Neural cell (in vitro differentiated cells): Measurements from ENCODE around the gene WFIKKN1. TPM values are rescaled to one million over a fixed set of nuclear protein-coding genes. Genes with fewer than 3 reads are reported as not detected.

Source experiments
- H2AFZ ChIP-seq: fragments of 200-600, 300-800 bp; sonication (generic), shearing (Covaris generic); 2 replicates; pipeline ENCODE4 v1.6.0; 2014; ENCODE audit warnings: low read depth, mild to moderate bottlenecking, antibody characterized with exemption, low read length, moderate library complexity
- H3F3A ChIP-seq: fragments of 200-600 bp; shearing (Covaris generic); 2 replicates; pipeline ENCODE4 v1.6.1; 2016; ENCODE audit warnings: mild to moderate bottlenecking, moderate library complexity, mixed read lengths, antibody characterized with exemption, low read length; ENCODE audit not compliant: insufficient read depth, poor library complexity, severe bottlenecking
- H3K27ac ChIP-seq: fragments of 200-600, 300-800 bp; sonication (generic), shearing (Covaris generic); 2 replicates; pipeline ENCODE4 v1.5.1; 2014; ENCODE audit warnings: mild to moderate bottlenecking, low read length, moderate library complexity
- H3K27me3 ChIP-seq: fragments of 300-800, 200-600 bp; sonication (generic), shearing (Covaris generic); 2 replicates; pipeline ENCODE4 v1.6.0; 2014; ENCODE audit warnings: mild to moderate bottlenecking, low read depth, low read length, moderate library complexity; ENCODE audit not compliant: insufficient read depth
- H3K36me3 ChIP-seq: fragments of 300-800, 200-600 bp; sonication (generic), shearing (Covaris generic); 2 replicates; pipeline ENCODE4 v1.5.1; 2014; ENCODE audit warnings: mild to moderate bottlenecking, antibody characterized with exemption, low read length, moderate library complexity; ENCODE audit not compliant: insufficient read depth
- H3K4me2 ChIP-seq: fragments of 300-800, 200-600 bp; sonication (generic), shearing (Covaris generic); 2 replicates; pipeline ENCODE4 v1.6.0; 2014; ENCODE audit warnings: mild to moderate bottlenecking, low read length
- H3K4me3 ChIP-seq: fragments of 300-800, 200-600 bp; sonication (generic), shearing (Covaris generic); 2 replicates; pipeline ENCODE4 v1.5.1; 2014; ENCODE audit warnings: mild to moderate bottlenecking, low read length, moderate library complexity
- H3K79me2 ChIP-seq: fragments of 200-600 bp; shearing (Covaris generic); replicated peaks from 2 replicates; pipeline ENCODE4 v1.6.0; 2014; ENCODE audit warnings: mild to moderate bottlenecking, low read length, moderate library complexity; ENCODE audit not compliant: insufficient read depth
- H3K9ac ChIP-seq: fragments of 300-800, 200-600 bp; sonication (generic), shearing (Covaris generic); 2 replicates; pipeline ENCODE4 v1.6.1; 2016; ENCODE audit warnings: mild to moderate bottlenecking, low read length, mixed read lengths
- H3K9me2 ChIP-seq: fragments of 200-600 bp; shearing (Covaris generic); 2 replicates; pipeline ENCODE4 v1.6.1; 2016; ENCODE audit warnings: mild to moderate bottlenecking, low read length, mixed read lengths; ENCODE audit not compliant: insufficient read depth
- H3K9me3 ChIP-seq: fragments of 200-600, 300-800 bp; sonication (generic), shearing (Covaris generic); 2 replicates; pipeline ENCODE4 v1.6.1; 2016; ENCODE audit warnings: mild to moderate bottlenecking, mixed run types, low read length, moderate library complexity, mixed read lengths
- H4K20me1 ChIP-seq: fragments of 200-600 bp; shearing (Covaris generic); 2 replicates; pipeline ENCODE4 v1.6.1; 2016; ENCODE audit warnings: mild to moderate bottlenecking, mixed run types; ENCODE audit not compliant: insufficient read depth
- EP300 ChIP-seq: fragments of 450-650 bp; conservative IDR thresholded peaks from 2 replicates; pipeline ENCODE4 v1.6.1; 2014; ENCODE audit warnings: antibody characterized with exemption, mild to moderate bottlenecking, moderate library complexity; ENCODE audit not compliant: poor library complexity, severe bottlenecking
- EZH2 ChIP-seq: fragments of 200-600, 300-800 bp; shearing (Covaris generic), sonication (generic); IDR thresholded peaks from 2 replicates; pipeline ENCODE4 v1.6.1; 2014; ENCODE audit warnings: antibody characterized with exemption, low read length, borderline replicate concordance, mild to moderate bottlenecking; ENCODE audit not compliant: insufficient read depth, poor library complexity, severe bottlenecking
- MXI1 ChIP-seq: fragments of 450-650 bp; conservative IDR thresholded peaks from 2 replicates; pipeline ENCODE4 v1.6.1; 2014; ENCODE audit warnings: antibody characterized with exemption, mild to moderate bottlenecking; ENCODE audit not compliant: poor library complexity, severe bottlenecking
- POLR2AphosphoS5 ChIP-seq: IDR thresholded peaks from 2 replicates; pipeline ENCODE4 v1.6.1; 2012
- RAD21 ChIP-seq: fragments of 450-650 bp; conservative IDR thresholded peaks from 2 replicates; pipeline ENCODE4 v1.6.1; 2014; ENCODE audit warnings: antibody characterized with exemption, mild to moderate bottlenecking, moderate library complexity
- SMC3 ChIP-seq: fragments of 450-650 bp; conservative IDR thresholded peaks from 2 replicates; pipeline ENCODE4 v1.6.1; 2014; ENCODE audit warnings: antibody characterized with exemption, mild to moderate bottlenecking, moderate library complexity; ENCODE audit not compliant: poor library complexity
- TAF1 ChIP-seq: IDR thresholded peaks from 2 replicates; pipeline ENCODE4 v1.6.1; 2012; ENCODE audit warnings: low read depth
- polyA plus RNA-seq: library from polyadenylated mRNA; depleted of rRNA; stranded (reverse); fragments of >200 nt; gene quantifications from 2 replicates; pipeline ENCODE4 v1.2.3, GENCODE V29; 2014
- TF ChIP-seq, protein P1 (sequence below): IDR thresholded peaks from 2 replicates; pipeline ENCODE4 v1.6.1; 2012; ENCODE audit warnings: borderline replicate concordance
- TF ChIP-seq, protein P2 (sequence below): fragments of 450-650 bp; IDR thresholded peaks from 2 replicates; pipeline ENCODE4 v1.5.1; 2014; ENCODE audit warnings: antibody characterized with exemption, mild to moderate bottlenecking, moderate library complexity; ENCODE audit not compliant: poor library complexity, severe bottlenecking

Gene WFIKKN1
- polyA plus RNA-seq, 1 donor from 2014 or later, result 0.43 TPM

DNA sequence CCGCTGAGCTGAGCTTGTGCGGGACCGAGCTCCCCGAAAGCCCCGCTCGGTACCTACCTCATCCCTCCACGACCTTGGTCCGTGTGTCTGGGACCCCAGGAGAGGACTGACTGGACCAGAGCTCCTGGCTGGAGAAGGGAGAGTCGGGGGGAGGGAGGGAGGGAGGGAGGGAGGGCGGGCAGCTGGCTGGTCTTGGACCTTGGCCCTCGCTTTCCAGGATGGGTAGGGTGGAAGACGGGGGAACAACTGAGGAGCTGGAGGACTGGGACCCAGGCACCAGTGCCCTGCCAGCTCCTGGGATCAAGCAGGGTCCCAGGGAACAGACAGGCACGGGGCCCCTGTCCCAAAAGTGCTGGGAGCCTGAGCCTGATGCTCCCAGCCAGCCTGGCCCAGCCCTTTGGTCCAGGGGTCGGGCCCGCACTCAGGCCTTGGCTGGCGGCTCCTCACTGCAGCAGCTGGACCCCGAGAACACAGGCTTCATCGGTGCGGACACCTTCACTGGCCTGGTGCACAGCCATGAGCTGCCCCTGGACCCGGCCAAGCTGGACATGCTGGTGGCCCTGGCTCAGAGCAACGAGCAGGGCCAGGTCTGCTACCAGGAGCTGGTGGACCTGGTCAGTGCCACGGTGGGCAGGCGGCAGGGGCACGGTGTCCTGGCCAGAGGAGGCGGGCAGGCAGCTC is 45.2 kb downstream of the WFIKKN1 start:
- Histone ChIP-seq H3F3A (no peaks in the 10 kb centered on the region), H2AFZ (no peak overlapping the region), H3K27ac (no peak overlapping the region), H3K9ac (no peak overlapping the region), H3K9me2 (no peaks in the 10 kb centered on the region), H3K27me3 (peaks cover 3% of the 10 kb centered on the region), H4K20me1 (peaks cover 1% of the 10 kb centered on the region), H3K4me3 (no peak overlapping the region), H3K79me2 (peaks cover 2% of the 10 kb centered on the region), H3K9me3 (no peaks in the 10 kb centered on the region), H3K4me2 (no peak overlapping the region), H3K36me3 (no peaks in the 10 kb centered on the region)
- TF ChIP-seq EP300, result no peak
- no peak for TF ChIP-seq TAF1
- no peak for TF ChIP-seq POLR2AphosphoS5
- TF ChIP-seq, protein P1, sequence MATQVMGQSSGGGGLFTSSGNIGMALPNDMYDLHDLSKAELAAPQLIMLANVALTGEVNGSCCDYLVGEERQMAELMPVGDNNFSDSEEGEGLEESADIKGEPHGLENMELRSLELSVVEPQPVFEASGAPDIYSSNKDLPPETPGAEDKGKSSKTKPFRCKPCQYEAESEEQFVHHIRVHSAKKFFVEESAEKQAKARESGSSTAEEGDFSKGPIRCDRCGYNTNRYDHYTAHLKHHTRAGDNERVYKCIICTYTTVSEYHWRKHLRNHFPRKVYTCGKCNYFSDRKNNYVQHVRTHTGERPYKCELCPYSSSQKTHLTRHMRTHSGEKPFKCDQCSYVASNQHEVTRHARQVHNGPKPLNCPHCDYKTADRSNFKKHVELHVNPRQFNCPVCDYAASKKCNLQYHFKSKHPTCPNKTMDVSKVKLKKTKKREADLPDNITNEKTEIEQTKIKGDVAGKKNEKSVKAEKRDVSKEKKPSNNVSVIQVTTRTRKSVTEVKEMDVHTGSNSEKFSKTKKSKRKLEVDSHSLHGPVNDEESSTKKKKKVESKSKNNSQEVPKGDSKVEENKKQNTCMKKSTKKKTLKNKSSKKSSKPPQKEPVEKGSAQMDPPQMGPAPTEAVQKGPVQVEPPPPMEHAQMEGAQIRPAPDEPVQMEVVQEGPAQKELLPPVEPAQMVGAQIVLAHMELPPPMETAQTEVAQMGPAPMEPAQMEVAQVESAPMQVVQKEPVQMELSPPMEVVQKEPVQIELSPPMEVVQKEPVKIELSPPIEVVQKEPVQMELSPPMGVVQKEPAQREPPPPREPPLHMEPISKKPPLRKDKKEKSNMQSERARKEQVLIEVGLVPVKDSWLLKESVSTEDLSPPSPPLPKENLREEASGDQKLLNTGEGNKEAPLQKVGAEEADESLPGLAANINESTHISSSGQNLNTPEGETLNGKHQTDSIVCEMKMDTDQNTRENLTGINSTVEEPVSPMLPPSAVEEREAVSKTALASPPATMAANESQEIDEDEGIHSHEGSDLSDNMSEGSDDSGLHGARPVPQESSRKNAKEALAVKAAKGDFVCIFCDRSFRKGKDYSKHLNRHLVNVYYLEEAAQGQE, result no peak
- no peak for TF ChIP-seq RAD21
- TF ChIP-seq SMC3, result no peak
- TF ChIP-seq, protein P2, sequence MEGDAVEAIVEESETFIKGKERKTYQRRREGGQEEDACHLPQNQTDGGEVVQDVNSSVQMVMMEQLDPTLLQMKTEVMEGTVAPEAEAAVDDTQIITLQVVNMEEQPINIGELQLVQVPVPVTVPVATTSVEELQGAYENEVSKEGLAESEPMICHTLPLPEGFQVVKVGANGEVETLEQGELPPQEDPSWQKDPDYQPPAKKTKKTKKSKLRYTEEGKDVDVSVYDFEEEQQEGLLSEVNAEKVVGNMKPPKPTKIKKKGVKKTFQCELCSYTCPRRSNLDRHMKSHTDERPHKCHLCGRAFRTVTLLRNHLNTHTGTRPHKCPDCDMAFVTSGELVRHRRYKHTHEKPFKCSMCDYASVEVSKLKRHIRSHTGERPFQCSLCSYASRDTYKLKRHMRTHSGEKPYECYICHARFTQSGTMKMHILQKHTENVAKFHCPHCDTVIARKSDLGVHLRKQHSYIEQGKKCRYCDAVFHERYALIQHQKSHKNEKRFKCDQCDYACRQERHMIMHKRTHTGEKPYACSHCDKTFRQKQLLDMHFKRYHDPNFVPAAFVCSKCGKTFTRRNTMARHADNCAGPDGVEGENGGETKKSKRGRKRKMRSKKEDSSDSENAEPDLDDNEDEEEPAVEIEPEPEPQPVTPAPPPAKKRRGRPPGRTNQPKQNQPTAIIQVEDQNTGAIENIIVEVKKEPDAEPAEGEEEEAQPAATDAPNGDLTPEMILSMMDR, result no peak
- no peak for TF ChIP-seq MXI1
- TF ChIP-seq EZH2, result no peak

DNA sequence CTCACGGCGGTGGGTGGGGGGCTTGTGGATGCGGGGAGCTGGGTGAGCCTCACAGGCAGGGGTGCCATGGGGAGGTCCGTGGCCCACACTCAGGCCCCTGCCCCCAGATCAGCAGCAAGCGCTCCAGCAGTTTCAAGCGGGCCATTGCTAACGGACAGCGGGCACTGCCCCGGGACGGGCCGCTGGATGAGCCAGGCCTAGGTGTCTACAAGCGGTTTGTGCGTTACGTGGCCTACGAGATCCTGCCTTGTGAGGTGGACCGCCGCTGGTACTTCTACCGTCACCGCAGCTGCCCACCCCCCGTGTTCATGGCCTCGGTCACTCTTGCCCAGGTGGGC is 45.7 kb downstream of the WFIKKN1 start:
- Histone ChIP-seq H2AFZ (no peak overlapping the region), H3K36me3 (no peaks in the 10 kb centered on the region), H3K79me2 (peaks cover 7% of the 10 kb centered on the region), H3K4me2 (no peak overlapping the region), H3K9me2 (no peaks in the 10 kb centered on the region), H3K4me3 (no peak overlapping the region), H3F3A (no peaks in the 10 kb centered on the region), H3K9me3 (no peaks in the 10 kb centered on the region), H3K9ac (no peak overlapping the region), H4K20me1 (peaks cover 6% of the 10 kb centered on the region), H3K27ac (no peak overlapping the region), H3K27me3 (peaks cover 3% of the 10 kb centered on the region)
- TF ChIP-seq POLR2AphosphoS5 (no peak), RAD21 (no peak), SMC3 (no peak), EP300 (no peak), EZH2 (no peak), TAF1 (no peak), MXI1 (no peak)
- TF ChIP-seq, protein P2, result no peak
- TF ChIP-seq, protein P1, result no peak
